ENCODE results near the gene SMAD3. TPM values are rescaled to one million over a fixed set of nuclear protein-coding genes. Genes with fewer than 3 reads are reported as not detected.

The SMAD3 gene
- total RNA-seq, 1 donor from 2014 or later = 12.5 TPM

DNA sequence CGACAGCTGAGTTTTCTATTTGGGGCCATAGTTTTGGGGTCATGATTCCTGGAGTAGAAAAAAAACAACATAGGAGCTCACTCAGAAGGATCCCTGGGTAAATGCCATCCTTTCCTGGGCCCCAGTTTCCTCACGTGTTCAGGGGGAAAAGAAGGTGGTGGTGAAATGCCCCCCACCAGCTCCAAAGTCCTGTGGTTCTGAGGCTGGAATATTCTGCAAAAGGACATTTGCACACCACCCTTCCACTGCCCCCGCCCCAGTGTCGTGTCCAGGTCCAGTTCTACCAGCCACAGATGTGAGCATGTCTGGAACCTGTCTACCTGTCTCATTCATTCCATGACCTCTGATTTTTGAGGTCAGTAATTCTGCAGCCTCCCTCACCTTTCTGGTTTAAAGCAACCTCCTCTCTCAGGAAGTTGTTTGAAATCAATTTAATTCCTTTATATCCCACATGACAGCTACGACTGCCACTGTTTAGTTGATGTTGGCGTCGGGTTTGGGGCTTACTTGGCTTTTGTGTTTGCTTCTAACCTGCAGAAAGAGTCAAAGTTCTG lies 82.1 kb downstream of the SMAD3 start:
- H3K36me3 ChIP-seq = no peaks in the 10 kb centered on the region
- DNase-seq (ENCODE audit: low spot score) = no peak
- Mint-ChIP-seq H3K36me3 (peaks cover under 1% of the 10 kb centered on the region), H3K9me3 (no peaks in the 10 kb centered on the region), H3K27ac (peak overlapping the region; percentile 89), H3K4me3 (peak overlapping the region; percentile 69), H3K27me3 (ENCODE audit: insufficient read depth, low read depth) (peaks cover 3% of the 10 kb centered on the region), H3K4me1 (peaks cover 86% of the 10 kb centered on the region)
- peaks cover 58% of the 10 kb centered on the region for H3K79me2 ChIP-seq (ENCODE audit: low read depth)
- peak overlapping the region; percentile 32 for H3K4me2 ChIP-seq
- H4K20me1 ChIP-seq (ENCODE audit: low read depth) = peaks cover 52% of the 10 kb centered on the region
- H3K9ac ChIP-seq = no peak overlapping the region
- peaks cover 59% of the 10 kb centered on the region for H3K4me1 ChIP-seq
- H3K27ac ChIP-seq = no peak overlapping the region
- H2AFZ ChIP-seq (replicated peaks) = no peak overlapping the region
- no peak overlapping the region for H3K4me3 ChIP-seq
- H3K27me3 ChIP-seq = no peaks in the 10 kb centered on the region
- peaks cover 48% of the 10 kb centered on the region for H3F3A ChIP-seq (ENCODE audit: low read depth)
- no peaks in the 10 kb centered on the region for H3K9me3 ChIP-seq (ENCODE audit: low read depth)
- no peak for TF ChIP-seq EZH2phosphoT487 (IDR thresholded peaks at IDR 0.05)

- H3K27ac Mint-ChIP-seq = no peak overlapping the region
Measured at GRCh38 chr15:67148196-67148701, 82.8 kb downstream of the SMAD3 start.

DNA sequence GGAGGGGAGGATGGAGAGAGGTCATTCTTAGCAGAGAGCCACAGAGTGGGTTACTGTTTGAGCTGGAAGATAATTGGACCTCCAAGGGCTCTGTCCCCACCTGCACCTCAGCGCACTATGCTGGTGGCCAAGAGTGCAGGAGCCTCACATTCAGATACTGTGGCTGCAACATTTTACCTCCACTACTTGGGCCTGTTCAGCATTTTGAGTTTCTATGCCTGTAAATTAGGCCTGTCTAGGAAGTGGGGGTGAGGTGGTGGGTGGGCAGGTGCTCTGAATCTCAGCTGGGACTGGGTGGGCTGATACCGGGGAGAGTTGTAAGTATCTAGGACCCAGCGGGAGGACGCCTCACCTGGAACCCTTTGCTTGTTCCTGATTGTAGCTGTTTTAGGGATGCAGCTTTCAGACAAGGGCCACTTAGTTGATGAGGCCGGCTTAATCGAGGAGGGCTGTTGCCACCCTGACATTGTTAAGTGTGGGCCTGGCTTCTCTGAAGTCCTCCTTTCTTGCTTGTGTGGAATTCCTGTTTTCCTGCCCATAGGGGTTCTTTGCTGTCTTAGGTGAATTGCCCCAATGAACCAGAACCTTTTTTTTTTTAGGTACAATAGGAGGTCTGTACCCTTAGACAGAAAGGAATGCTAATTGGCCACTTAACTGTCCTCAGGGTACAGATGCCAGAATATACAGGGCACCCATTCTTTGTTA lies 83.8 kb downstream of the SMAD3 start:
- peaks cover 3% of the 10 kb centered on the region for H3K27me3 Mint-ChIP-seq (ENCODE audit: insufficient read depth, low read depth)
- Histone ChIP-seq H3K36me3 (no peaks in the 10 kb centered on the region), H3K9me3 (ENCODE audit: low read depth) (no peaks in the 10 kb centered on the region), H3F3A (ENCODE audit: low read depth) (peaks cover 48% of the 10 kb centered on the region), H3K9ac (no peak overlapping the region), H4K20me1 (ENCODE audit: low read depth) (peaks cover 58% of the 10 kb centered on the region), H2AFZ (replicated peaks) (no peak overlapping the region), H3K27ac (peak overlapping the region; percentile 6), H3K4me3 (no peak overlapping the region), H3K79me2 (ENCODE audit: low read depth) (peaks cover 43% of the 10 kb centered on the region), H3K27me3 (no peaks in the 10 kb centered on the region), H3K4me2 (peak overlapping the region; percentile 42), H3K4me1 (peaks cover 59% of the 10 kb centered on the region)
- DNase-seq (ENCODE audit: low spot score) = peak; percentile 30
- H3K4me1 Mint-ChIP-seq = peaks cover 72% of the 10 kb centered on the region
- no peaks in the 10 kb centered on the region for H3K9me3 Mint-ChIP-seq
- no peak overlapping the region for H3K4me3 Mint-ChIP-seq
- TF ChIP-seq EZH2phosphoT487 (IDR thresholded peaks at IDR 0.05) = no peak
- no peak for TF ChIP-seq EZH2 (IDR thresholded peaks at IDR 0.05)
- no peak for TF ChIP-seq CTCF (IDR thresholded peaks at IDR 0.05)
- H3K36me3 Mint-ChIP-seq = peaks cover 10% of the 10 kb centered on the region
- no peak overlapping the region for H3K27ac Mint-ChIP-seq

More at GRCh38 chr15:67148196-67148701, 82.8 kb downstream of the SMAD3 start:
- no peaks in the 10 kb centered on the region for H3K9me3 ChIP-seq (ENCODE audit: low read depth)
- H3F3A ChIP-seq (ENCODE audit: low read depth) = peaks cover 48% of the 10 kb centered on the region
- no peak overlapping the region for H3K27ac ChIP-seq
- Mint-ChIP-seq H3K27me3 (ENCODE audit: insufficient read depth, low read depth) (peaks cover 3% of the 10 kb centered on the region), H3K9me3 (no peaks in the 10 kb centered on the region), H3K4me3 (no peak overlapping the region), H3K36me3 (peaks cover 5% of the 10 kb centered on the region), H3K4me1 (peaks cover 82% of the 10 kb centered on the region)
- H4K20me1 ChIP-seq (ENCODE audit: low read depth) = peaks cover 58% of the 10 kb centered on the region
- no peak overlapping the region for H3K4me2 ChIP-seq
- H3K4me1 ChIP-seq = peaks cover 59% of the 10 kb centered on the region
- no peaks in the 10 kb centered on the region for H3K36me3 ChIP-seq
- no peak overlapping the region for H2AFZ ChIP-seq (replicated peaks)
- H3K4me3 ChIP-seq = no peak overlapping the region
- no peak for DNase-seq (ENCODE audit: low spot score)
- H3K79me2 ChIP-seq (ENCODE audit: low read depth) = peaks cover 53% of the 10 kb centered on the region
- no peaks in the 10 kb centered on the region for H3K27me3 ChIP-seq
- H3K9ac ChIP-seq = no peak overlapping the region
- TF ChIP-seq EZH2 (IDR thresholded peaks at IDR 0.05) (no peak), CTCF (IDR thresholded peaks at IDR 0.05) (no peak), EZH2phosphoT487 (IDR thresholded peaks at IDR 0.05) (no peak)

DNA sequence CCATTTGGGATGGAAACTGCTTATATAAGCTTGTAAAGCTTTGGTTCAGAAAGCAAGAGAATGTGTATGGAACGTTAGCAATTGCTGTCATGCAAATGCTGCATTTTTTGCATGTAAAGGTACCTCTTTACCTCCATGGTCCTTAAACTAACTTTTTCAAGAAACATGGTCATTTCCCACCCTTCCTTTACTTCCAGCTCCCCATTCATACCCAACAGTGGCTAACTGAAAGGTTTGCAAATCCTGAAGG lies 84.3 kb downstream of the SMAD3 start:
- no peaks in the 10 kb centered on the region for H3K27me3 ChIP-seq
- TF ChIP-seq CTCF (IDR thresholded peaks at IDR 0.05) (no peak), EZH2phosphoT487 (IDR thresholded peaks at IDR 0.05) (no peak), EZH2 (IDR thresholded peaks at IDR 0.05) (no peak)
- no peak overlapping the region for H3K4me3 Mint-ChIP-seq
- no peaks in the 10 kb centered on the region for H3K9me3 ChIP-seq (ENCODE audit: low read depth)
- H3K4me2 ChIP-seq = peak overlapping the region; percentile 42
- H3F3A ChIP-seq (ENCODE audit: low read depth) = peaks cover 48% of the 10 kb centered on the region
- H3K36me3 Mint-ChIP-seq = peaks cover 12% of the 10 kb centered on the region
- H3K27me3 Mint-ChIP-seq (ENCODE audit: insufficient read depth, low read depth) = peaks cover 3% of the 10 kb centered on the region
- no peak overlapping the region for H2AFZ ChIP-seq (replicated peaks)
- H3K9ac ChIP-seq = no peak overlapping the region
- H3K36me3 ChIP-seq = no peaks in the 10 kb centered on the region
- H3K27ac Mint-ChIP-seq = peak overlapping the region; percentile 8
- H3K79me2 ChIP-seq (ENCODE audit: low read depth) = peaks cover 39% of the 10 kb centered on the region
- no peak overlapping the region for H3K4me3 ChIP-seq
- H3K9me3 Mint-ChIP-seq = no peaks in the 10 kb centered on the region
- peaks cover 56% of the 10 kb centered on the region for H3K4me1 ChIP-seq
- H4K20me1 ChIP-seq (ENCODE audit: low read depth) = peaks cover 58% of the 10 kb centered on the region
- H3K27ac ChIP-seq = peak overlapping the region; percentile 6
- H3K4me1 Mint-ChIP-seq = peaks cover 68% of the 10 kb centered on the region
- DNase-seq (ENCODE audit: low spot score) = no peak
